ENCODE measurements around the gene XYLT1.
"Not testable (repeated sequence)": the region's sequence is repeated elsewhere in the genome, so short reads cannot be mapped to it uniquely, and the experiment has no call there.

XYLT1 gene

GRCh38 chr16:17336530-17336900 lies 134.2 kb downstream of the XYLT1 start:
- Mint-ChIP-seq H3K9me3 (no peaks in the 10 kb centered on the region), H3K4me3 (no peak overlapping the region), H3K27me3 (no peaks in the 10 kb centered on the region), H3K4me1 (ENCODE audit: low read depth) (peaks cover 20% of the 10 kb centered on the region), H3K36me3 (ENCODE audit: low read depth) (no peaks in the 10 kb centered on the region), H3K27ac (no peak overlapping the region)

GRCh38 chr16:17335826-17336529 lies 134.8 kb downstream of the XYLT1 start:
- H3K9me3 Mint-ChIP-seq, result no peaks in the 10 kb centered on the region
- no peaks in the 10 kb centered on the region for H3K36me3 Mint-ChIP-seq (ENCODE audit: low read depth)
- H3K4me3 Mint-ChIP-seq, result no peak overlapping the region
- peaks cover 15% of the 10 kb centered on the region for H3K4me1 Mint-ChIP-seq (ENCODE audit: low read depth)
- H3K27ac Mint-ChIP-seq, result no peak overlapping the region
- H3K27me3 Mint-ChIP-seq, result no peaks in the 10 kb centered on the region

GRCh38 chr16:17335406-17335805 lies 135.4 kb downstream of the XYLT1 start:
- H3K4me3 Mint-ChIP-seq; H3K9me3 Mint-ChIP-seq; H3K36me3 Mint-ChIP-seq (ENCODE audit: low read depth); H3K4me1 Mint-ChIP-seq (ENCODE audit: low read depth); H3K27ac Mint-ChIP-seq; H3K27me3 Mint-ChIP-seq: not testable (repeated sequence)

- Mint-ChIP-seq H3K4me1 (ENCODE audit: low read depth) (peaks cover 3% of the 10 kb centered on the region), H3K36me3 (ENCODE audit: low read depth) (no peaks in the 10 kb centered on the region), H3K27ac (no peak overlapping the region), H3K9me3 (no peaks in the 10 kb centered on the region), H3K27me3 (no peaks in the 10 kb centered on the region), H3K4me3 (no peak overlapping the region)
Observed at GRCh38 chr16:17334096-17334495, 136.7 kb downstream of the XYLT1 start.

GRCh38 chr16:17333229-17333628 lies 137.5 kb downstream of the XYLT1 start:
- H3K27me3 Mint-ChIP-seq, result no peaks in the 10 kb centered on the region
- peaks cover 3% of the 10 kb centered on the region for H3K4me1 Mint-ChIP-seq (ENCODE audit: low read depth)
- no peak overlapping the region for H3K27ac Mint-ChIP-seq
- H3K36me3 Mint-ChIP-seq (ENCODE audit: low read depth), result no peaks in the 10 kb centered on the region
- H3K4me3 Mint-ChIP-seq, result no peak overlapping the region
- H3K9me3 Mint-ChIP-seq, result no peaks in the 10 kb centered on the region

GRCh38 chr16:17331991-17332390 lies 138.8 kb downstream of the XYLT1 start:
- Mint-ChIP-seq H3K27me3 (no peaks in the 10 kb centered on the region), H3K4me1 (ENCODE audit: low read depth) (no peaks in the 10 kb centered on the region), H3K36me3 (ENCODE audit: low read depth) (no peaks in the 10 kb centered on the region), H3K9me3 (no peaks in the 10 kb centered on the region), H3K4me3 (no peak overlapping the region), H3K27ac (no peak overlapping the region)

- no peak overlapping the region for H3K27ac Mint-ChIP-seq
- no peaks in the 10 kb centered on the region for H3K9me3 Mint-ChIP-seq
- H3K27me3 Mint-ChIP-seq, result no peaks in the 10 kb centered on the region
- H3K36me3 Mint-ChIP-seq (ENCODE audit: low read depth), result no peaks in the 10 kb centered on the region
- no peak overlapping the region for H3K4me3 Mint-ChIP-seq
- peaks cover under 1% of the 10 kb centered on the region for H3K4me1 Mint-ChIP-seq (ENCODE audit: low read depth)
Observed at GRCh38 chr16:17331071-17331607, 139.6 kb downstream of the XYLT1 start.

- Mint-ChIP-seq H3K36me3 (ENCODE audit: low read depth) (no peaks in the 10 kb centered on the region), H3K4me1 (ENCODE audit: low read depth) (peaks cover 5% of the 10 kb centered on the region), H3K27ac (no peak overlapping the region), H3K4me3 (no peak overlapping the region), H3K27me3 (no peaks in the 10 kb centered on the region), H3K9me3 (no peaks in the 10 kb centered on the region)
Observed at GRCh38 chr16:17330044-17330443, 140.7 kb downstream of the XYLT1 start.

- peaks cover 5% of the 10 kb centered on the region for H3K4me1 Mint-ChIP-seq (ENCODE audit: low read depth)
- no peaks in the 10 kb centered on the region for H3K36me3 Mint-ChIP-seq (ENCODE audit: low read depth)
Observed at GRCh38 chr16:17329391-17329790, 141.4 kb downstream of the XYLT1 start.

GRCh38 chr16:17328932-17329331 lies 141.8 kb downstream of the XYLT1 start:
- Mint-ChIP-seq H3K36me3 (ENCODE audit: low read depth) (no peaks in the 10 kb centered on the region), H3K4me3 (no peak overlapping the region), H3K27ac (no peak overlapping the region), H3K9me3 (no peaks in the 10 kb centered on the region), H3K4me1 (ENCODE audit: low read depth) (peaks cover 5% of the 10 kb centered on the region), H3K27me3 (no peaks in the 10 kb centered on the region)

More at GRCh38 chr16:17329391-17329790, 141.4 kb downstream of the XYLT1 start:
- Mint-ChIP-seq H3K9me3 (no peaks in the 10 kb centered on the region), H3K27me3 (no peaks in the 10 kb centered on the region), H3K27ac (no peak overlapping the region), H3K4me3 (no peak overlapping the region)

GRCh38 chr16:17327664-17328335 lies 143.0 kb downstream of the XYLT1 start:
- Mint-ChIP-seq H3K36me3 (ENCODE audit: low read depth) (no peaks in the 10 kb centered on the region), H3K27ac (no peak overlapping the region), H3K4me1 (ENCODE audit: low read depth) (peaks cover 5% of the 10 kb centered on the region), H3K27me3 (no peaks in the 10 kb centered on the region), H3K9me3 (no peaks in the 10 kb centered on the region), H3K4me3 (no peak overlapping the region)

- Mint-ChIP-seq H3K27ac (no peak overlapping the region), H3K4me1 (ENCODE audit: low read depth) (peaks cover 22% of the 10 kb centered on the region), H3K9me3 (no peaks in the 10 kb centered on the region), H3K4me3 (no peak overlapping the region), H3K36me3 (ENCODE audit: low read depth) (no peaks in the 10 kb centered on the region), H3K27me3 (no peaks in the 10 kb centered on the region)
Observed at GRCh38 chr16:17325476-17326143, 145.2 kb downstream of the XYLT1 start.

- Mint-ChIP-seq H3K4me3 (no peak overlapping the region), H3K9me3 (no peaks in the 10 kb centered on the region), H3K36me3 (ENCODE audit: low read depth) (no peaks in the 10 kb centered on the region), H3K4me1 (ENCODE audit: low read depth) (peaks cover 28% of the 10 kb centered on the region), H3K27me3 (no peaks in the 10 kb centered on the region), H3K27ac (no peak overlapping the region)
Observed at GRCh38 chr16:17324451-17324850, 146.3 kb downstream of the XYLT1 start.

GRCh38 chr16:17323171-17323570 lies 147.6 kb downstream of the XYLT1 start:
- no peak overlapping the region for H3K27ac Mint-ChIP-seq

GRCh38 chr16:17321824-17322223 lies 148.9 kb downstream of the XYLT1 start:
- no peaks in the 10 kb centered on the region for H3K27me3 Mint-ChIP-seq
- H3K36me3 Mint-ChIP-seq (ENCODE audit: low read depth), result no peaks in the 10 kb centered on the region
- peaks cover 28% of the 10 kb centered on the region for H3K4me1 Mint-ChIP-seq (ENCODE audit: low read depth)
- no peak overlapping the region for H3K4me3 Mint-ChIP-seq
- no peaks in the 10 kb centered on the region for H3K9me3 Mint-ChIP-seq
- H3K27ac Mint-ChIP-seq, result no peak overlapping the region

More at GRCh38 chr16:17323171-17323570, 147.6 kb downstream of the XYLT1 start:
- Mint-ChIP-seq H3K27me3 (no peaks in the 10 kb centered on the region), H3K36me3 (ENCODE audit: low read depth) (no peaks in the 10 kb centered on the region), H3K4me1 (ENCODE audit: low read depth) (peaks cover 28% of the 10 kb centered on the region), H3K4me3 (no peak overlapping the region), H3K9me3 (no peaks in the 10 kb centered on the region)

All from stimulated activated naive CD8-positive, alpha-beta T cell treated with anti-CD3 and anti-CD28 coated beads, Interleukin-15, Interleukin-2, amounts not matched to agents 100 ng/mL and 50 ng/mL, for 24 hours (primary cell).